K562 (cell line): ENCODE results near the gene YPEL2. TPM values are rescaled to one million over a fixed set of nuclear protein-coding genes. Genes with fewer than 3 reads are reported as not detected.

Source experiments
- ATAC-seq: fragments of 200-7000 bp; cut with Tn5 transposase; 3 replicates; pipeline ENCODE4 v1.9.1; 2020; ENCODE audit warnings: moderate library complexity
- BruUV-seq: library from RNA; stranded (reverse); fragments of 400-500 nt; replicated peaks from 2 replicates; lab custom pipeline; 2021; lab: Mats Ljungman, UMichigan
- CTCF ChIA-PET: fragments of 300-600 bp; formaldehyde crosslinking; extraction: SDS; loops from one replicate; lab custom pipeline; 2021; ENCODE audit warnings: low intra/inter-chr PET ratio; lab: Yijun Ruan, JAX
- POLR2A ChIA-PET: fragments of 300-600, 350-650 bp; sonication (Branson Sonifier 250); formaldehyde crosslinking; extraction: SDS; loops from one replicate; lab custom pipeline; 2021; ENCODE audit warnings: antibody characterized with exemption, inconsistent platforms; lab: Yijun Ruan, JAX
- DNase-seq, 4 experiments: peaks; one replicate each; pipeline versions ENCODE4 v3.0.0 to v3.0.0-alpha.2; 2011 to 2018; ENCODE audit warnings: low spot score in 3 of 4, mixed read lengths in 3 of 4; ENCODE audit errors: extremely low read depth in 1 of 4
- FAIRE-seq: peaks from 2 replicates; lab custom pipeline; 2011; peaks lifted over from hg19 to GRCh38; lab: Jason Lieb, UNC
- H2AFZ ChIP-seq: 2 replicates; pipeline ENCODE4 v1.6.0; 2011; ENCODE audit warnings: low read depth, low read length, control low read depth, inconsistent platforms
- H3K27ac ChIP-seq: fragments of 200-600 bp; 3 replicates; pipeline ENCODE4 v1.8.0; 2011; ENCODE audit warnings: low read depth, mild to moderate bottlenecking, control low read depth, inconsistent platforms, low read length, moderate library complexity, mixed read lengths; ENCODE audit errors: extremely low read depth
- H3K27me3 ChIP-seq, 2 experiments: fragments of 300-600 bp in 1 of 2; 2 replicates in 1 of 2; 3 replicates in 1 of 2; pipeline versions ENCODE4 v1.6.0 to v1.8.0; 2011; ENCODE audit warnings: inconsistent platforms in 2 of 2, low read length in 2 of 2, mild to moderate bottlenecking in 1 of 2, mixed read lengths in 1 of 2, moderate library complexity in 1 of 2; ENCODE audit not compliant: control insufficient read depth in 2 of 2, insufficient read depth in 2 of 2
- H3K36me3 ChIP-seq: fragments of 300-600 bp; 3 replicates; pipeline ENCODE4 v1.8.0; 2011; ENCODE audit warnings: mild to moderate bottlenecking, low read length, inconsistent platforms; ENCODE audit not compliant: control insufficient read depth, insufficient read depth
- H3K4me1 ChIP-seq, 2 experiments: fragments of 200-600 bp in 1 of 2; replicated peaks in 1 of 2; 2 replicates in 1 of 2; 3 replicates in 1 of 2; pipeline versions ENCODE4 v1.5.1 to v1.8.0; 2011; ENCODE audit warnings: inconsistent platforms in 2 of 2, low read length in 2 of 2, mild to moderate bottlenecking in 1 of 2, mixed read lengths in 1 of 2, moderate library complexity in 1 of 2; ENCODE audit not compliant: control insufficient read depth in 2 of 2, insufficient read depth in 2 of 2
- H3K4me2 ChIP-seq: 2 replicates; pipeline ENCODE4 v1.6.1; 2011; ENCODE audit warnings: low read length, control low read depth, inconsistent platforms, mixed read lengths; ENCODE audit not compliant: insufficient read depth
- H3K4me3 ChIP-seq: fragments of 200-600 bp; sonication (generic), shearing (Covaris generic); 2 replicates; pipeline ENCODE4 v1.5.1; 2016; ENCODE audit warnings: control low read depth, inconsistent platforms
- H3K79me2 ChIP-seq: fragments of 200-600 bp; 3 replicates; pipeline ENCODE4 v1.8.0; 2011; ENCODE audit warnings: low read length, inconsistent platforms; ENCODE audit not compliant: control insufficient read depth, insufficient read depth
- H3K9ac ChIP-seq, 2 experiments: 2 replicates each; pipeline versions ENCODE4 v1.6.0 to v1.6.1; 2011; ENCODE audit warnings: low read depth in 2 of 2, low read length in 2 of 2, control low read depth in 1 of 2, inconsistent platforms in 1 of 2, mild to moderate bottlenecking in 1 of 2, mixed read lengths in 1 of 2; ENCODE audit not compliant: insufficient read depth in 1 of 2
- H3K9me1 ChIP-seq: one replicate; pipeline ENCODE4 v1.6.0; 2011; ENCODE audit warnings: inconsistent platforms, mild to moderate bottlenecking, low read length, moderate library complexity; ENCODE audit not compliant: control insufficient read depth, insufficient read depth
- H3K9me3 ChIP-seq: replicated peaks from 2 replicates; pipeline ENCODE4 v1.5.1; 2011; ENCODE audit warnings: low read depth, low read length, inconsistent platforms; ENCODE audit not compliant: control insufficient read depth, insufficient read depth
- H4K20me1 ChIP-seq: replicated peaks from 2 replicates; pipeline ENCODE4 v1.6.1; 2011; ENCODE audit warnings: low read length, inconsistent platforms, mixed read lengths; ENCODE audit not compliant: control insufficient read depth, insufficient read depth
- DACH1 ChIP-seq: fragments of 450-650 bp; IDR thresholded peaks from 2 replicates; pipeline ENCODE4 v1.6.1; 2018; ENCODE audit not compliant: partially characterized antibody
- E2F5 ChIP-seq: sonication (generic); formaldehyde crosslinking; IDR thresholded peaks from 2 replicates; pipeline ENCODE4 v1.8.0; 2022; ENCODE audit warnings: mild to moderate bottlenecking, missing genetic modification reagents
- FOXA3 ChIP-seq, 2 experiments: fragments of 450-650 bp in 1 of 2; sonication (generic) in 1 of 2; formaldehyde crosslinking; IDR thresholded peaks in 1 of 2; conservative IDR thresholded peaks in 1 of 2; 2 replicates each; pipeline versions ENCODE4 v1.4.0 to v1.8.0; 2020 to 2022; ENCODE audit warnings: mild to moderate bottlenecking in 2 of 2, missing genetic modification reagents in 1 of 2
- FOXK2 ChIP-seq, 2 experiments: fragments of 450-650 bp; IDR thresholded peaks in 1 of 2; conservative IDR thresholded peaks in 1 of 2; 2 replicates each; pipeline ENCODE4 v1.6.1; 2016; ENCODE audit warnings: low read depth in 2 of 2, mild to moderate bottlenecking in 1 of 2
- IRF2 ChIP-seq: sonication (generic); formaldehyde crosslinking; IDR thresholded peaks from 2 replicates; pipeline ENCODE4 v1.8.1; 2022; ENCODE audit warnings: mild to moderate bottlenecking, missing genetic modification reagents
- MBD1 ChIP-seq: fragments of 250-450 bp; sonication (Bioruptor Pico); IDR thresholded peaks from 2 replicates; pipeline ENCODE4 v1.8.0; 2022; ENCODE audit warnings: inconsistent platforms
- ZFX ChIP-seq: sonication (generic); formaldehyde crosslinking; IDR thresholded peaks from 2 replicates; pipeline ENCODE4 v1.8.0; 2022; ENCODE audit warnings: mild to moderate bottlenecking, missing genetic modification reagents, moderate library complexity
- ZNF282 ChIP-seq: sonication (generic); formaldehyde crosslinking; IDR thresholded peaks from 2 replicates; pipeline ENCODE4 v1.8.1; 2023; ENCODE audit warnings: missing genetic modification reagents
- ZNF830 ChIP-seq: fragments of 250-450 bp; sonication (Bioruptor Pico); IDR thresholded peaks from 2 replicates; pipeline ENCODE4 v1.5.0; 2021; ENCODE audit warnings: mild to moderate bottlenecking
- WGBS: fragments of 100-300 bp; shearing (Covaris generic); methylation state at CpG from one replicate; pipeline ENCODE4 v1.1.6; 2016; ENCODE audit warnings: low coverage, mixed read lengths; ENCODE audit not compliant: insufficient coverage; ENCODE audit errors: missing lambda C conversion rate; 5-methylcytosine and 5-hydroxymethylcytosine counted together
- in situ Hi-C: fragments of 300-500 bp; cut with MboI; formaldehyde crosslinking; loops from 4 replicates; pipeline ENCODE4 v1.15.0; 2018; ENCODE audit warnings: inconsistent platforms, mixed read lengths
- intact Hi-C: fragments of 100-400 bp; cut with micrococcal nuclease; formaldehyde crosslinking; loops from 2 replicates; pipeline ENCODE4 v1.14.2; 2022
- polyA plus RNA-seq, 8 experiments: library from polyadenylated mRNA; depleted of rRNA in 4 of 8; stranded (reverse) in 5 of 8; unstranded in 3 of 8; fragments of >200 nt; fragmentation: Nextera tagmentation in 2 of 8; fragmentation: Illumina TruSeq in 1 of 8; extraction: Ambion mirVana in 2 of 8; extraction: Trizol in 1 of 8; gene quantifications; 2 replicates each; pipeline versions ENCODE4 v1.2.1 to v1.2.3, GENCODE V29; 2011 to 2014; ENCODE audit warnings: inconsistent platforms in 1 of 8, missing spikeins in 1 of 8
- total RNA-seq, 7 experiments: library from RNA; depleted of rRNA in 6 of 7; stranded (reverse); fragments of >200 nt in 6 of 7; fragmentation: Illumina TruSeq in 2 of 7; extraction: Trizol in 2 of 7; gene quantifications; 2 replicates each; pipeline versions ENCODE4 v1.2.1 to v1.2.3, GENCODE V29; 2011 to 2021; ENCODE audit warnings: low replicate concordance in 1 of 7

The YPEL2 gene
- total and polyA plus RNA-seq, 9 of the 15 experiments (the other 6 are each of a cell fraction or from before 2014, with no cell fraction given) = 0.11 to 2.4 (median 0.47) TPM

GRCh38 chr17:59287891-59288290 is 43.6 kb upstream of the YPEL2 start (continued):
- no peak for TF ChIP-seq MBD1 (CRISPR knock-in tag)
- no peak for TF ChIP-seq E2F5 (CRISPR knock-in tag)
- no peak for TF ChIP-seq IRF2 (CRISPR knock-in tag)
- no peak for TF ChIP-seq ZNF282

GRCh38 chr17:59289981-59290301 is 41.5 kb upstream of the YPEL2 start:
- Histone ChIP-seq H4K20me1 (no peaks in the 10 kb centered on the region), H3K9ac (peak overlapping the region in 1 of 2 experiments; percentile 68; a peak in 2 of 4 replicates), H2AFZ (peak overlapping the region; percentile 84), H3K79me2 (no peaks in the 10 kb centered on the region), H3K36me3 (no peaks in the 10 kb centered on the region), H3K4me1 (peaks cover 29 to 31% of the 10 kb centered on the region in 2 experiments), H3K4me3 (peak overlapping the region; percentile 8; the same call in 1 of the 2 replicates), H3K27ac (peak overlapping the region; percentile 97), H3K27me3 (no peaks in the 10 kb centered on the region), H3K4me2 (peak overlapping the region; percentile 66), H3K9me3 (no peaks in the 10 kb centered on the region), H3K9me1 (no peaks in the 10 kb centered on the region)
- TF ChIP-seq ZNF830 (CRISPR knock-in tag) (no peak), FOXA3 (CRISPR knock-in tag; conservative IDR thresholded peaks at IDR 0.05 in 1 of 2, IDR thresholded peaks at IDR 0.05 in 1 of 2) (0 out of 4 replicates have a peak, but pooled peaks of 1 of the 2 experiments have one; percentile 3), ZFX (CRISPR knock-in tag) (peak; percentile 12; the same call in 1 of the 2 replicates), DACH1 (peak; percentile 75), FOXK2 (conservative IDR thresholded peaks at IDR 0.05 in 1 of 2, IDR thresholded peaks at IDR 0.05 in 1 of 2; ENCODE audit: low read depth in 2 of 2) (peak; percentile 17 to 56)
- ChIA-PET POLR2A (no interaction called here), CTCF (no interaction called here)
- DNase-seq (peak in 1 of 4 experiments; percentile 22), ATAC-seq (peak; percentile 62), FAIRE-seq (no peak)
- WGBS = 5% methylated on average over 3 of the region's 3 CpGs
- in situ Hi-C loops (no loop called here), intact Hi-C loops (loop anchor here (1.0 to 5.0 kb wide), 2 partner anchors 133 to 329 kb away; partner anchors contain the start of genes CLTC, PRR11 and SKA2)
- BruUV-seq = no TSS peak
